Activated CD4-positive, alpha-beta memory T cell treated with anti-CD3 and anti-CD28 coated beads, Interleukin-2, amount 10 ng/mL, durations not matched to agents 7 days and 5 days (primary cell): ENCODE results near the gene MYO3B. TPM values are rescaled to one million over a fixed set of nuclear protein-coding genes. Genes with fewer than 3 reads are reported as not detected.
"Not testable (repeated sequence)": the region's sequence is repeated elsewhere in the genome, so short reads cannot be mapped to it uniquely, and the experiment has no call there.

ENCODE experiments used
- CTCF ChIA-PET: fragments of 350-600 bp; sonication (Branson Sonifier 250); formaldehyde crosslinking; loops from one replicate; lab custom pipeline; 2021; ENCODE audit warnings: antibody characterized with exemption, inconsistent platforms; lab: Charles Lee
- POLR2A ChIA-PET: fragments of 350-600 bp; sonication (Branson Sonifier 250); formaldehyde crosslinking; loops from one replicate; lab custom pipeline; 2021; ENCODE audit warnings: antibody characterized with exemption; lab: Charles Lee
- DNase-seq: peaks from one replicate; pipeline ENCODE4 v3.0.0-alpha.2; 2020
- H3K27ac Mint-ChIP-seq: one replicate; pipeline ENCODE4 v1.8.0; 2021; ENCODE audit warnings: mild to moderate bottlenecking, mixed read lengths
- H3K27me3 Mint-ChIP-seq: one replicate; pipeline ENCODE4 v1.8.0; 2021; ENCODE audit warnings: mixed read lengths
- H3K36me3 Mint-ChIP-seq: one replicate; pipeline ENCODE4 v1.8.0; 2021; ENCODE audit warnings: low read depth, mixed read lengths
- H3K4me1 Mint-ChIP-seq: one replicate; pipeline ENCODE4 v1.8.0; 2021; ENCODE audit warnings: mixed read lengths
- H3K4me3 Mint-ChIP-seq: one replicate; pipeline ENCODE4 v1.8.0; 2021; ENCODE audit warnings: mild to moderate bottlenecking, mixed read lengths
- H3K9me3 Mint-ChIP-seq: one replicate; pipeline ENCODE4 v1.8.0; 2021; ENCODE audit warnings: mixed read lengths
- total RNA-seq, 2 experiments: library from RNA; stranded (reverse); gene quantifications; one replicate each; pipeline ENCODE4 v1.2.3, GENCODE V29; 2021

Gene MYO3B
- total RNA-seq, 2 experiments from 2014 or later = 0.18 to 0.38 TPM

DNA sequence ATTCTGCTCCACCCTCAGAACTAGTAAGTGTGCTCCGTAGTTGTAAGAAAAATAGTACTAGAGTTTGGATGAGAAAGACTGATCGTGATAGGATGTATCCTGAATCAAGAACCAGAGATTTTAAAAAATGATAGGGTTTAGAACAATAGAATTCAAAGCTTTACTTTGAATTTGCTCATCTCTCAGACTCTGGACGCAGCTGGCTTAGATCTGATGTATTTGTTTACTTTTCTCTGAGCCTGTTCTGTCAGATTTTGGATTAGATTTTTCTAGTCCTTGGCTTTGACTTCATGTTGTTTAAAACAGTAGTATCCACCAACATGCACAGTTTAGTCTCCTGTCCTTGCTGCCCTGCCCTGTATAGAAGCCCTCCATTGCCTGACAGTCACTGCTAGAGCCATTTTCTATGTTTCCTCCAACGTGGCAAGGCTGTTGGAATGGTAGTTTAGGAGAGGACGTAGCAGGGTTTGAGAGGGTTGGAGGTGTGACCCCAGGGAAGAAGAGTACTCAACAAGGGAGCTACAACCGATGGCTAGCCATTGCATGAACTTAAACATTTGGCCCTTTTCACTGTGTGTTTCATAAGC lies 92.4 kb downstream of the MYO3B start:
- POLR2A ChIA-PET = no interaction called here
- H3K4me3 Mint-ChIP-seq = no peak overlapping the region
- no peaks in the 10 kb centered on the region for H3K4me1 Mint-ChIP-seq

DNA sequence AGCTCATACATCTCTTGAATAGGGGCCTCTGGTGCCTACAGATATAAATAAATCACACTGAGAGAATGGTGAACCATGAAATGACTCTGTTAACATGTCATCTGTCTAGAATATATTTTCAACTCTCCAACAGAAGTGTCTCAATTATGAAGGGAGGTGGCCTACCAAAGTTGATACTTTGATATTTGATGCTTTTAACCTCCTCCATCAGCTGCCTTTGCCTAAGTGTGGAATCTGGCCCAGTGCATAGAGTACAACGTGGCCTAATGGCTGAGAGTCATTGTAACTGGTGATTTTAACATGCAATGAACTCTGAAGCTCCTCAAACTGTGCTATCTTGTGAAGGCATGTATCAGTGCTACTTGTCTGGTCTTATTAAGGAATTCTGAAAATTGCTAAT lies 93.4 kb downstream of the MYO3B start:
- no peaks in the 10 kb centered on the region for H3K36me3 Mint-ChIP-seq
- H3K9me3 Mint-ChIP-seq = no peaks in the 10 kb centered on the region
- H3K4me3 Mint-ChIP-seq = no peak overlapping the region
- ChIA-PET CTCF (no interaction called here), POLR2A (no interaction called here)
- H3K4me1 Mint-ChIP-seq = no peaks in the 10 kb centered on the region
- no peak for DNase-seq
- H3K27me3 Mint-ChIP-seq = peaks cover 14% of the 10 kb centered on the region
- H3K27ac Mint-ChIP-seq = no peak overlapping the region

More for the DNA sequence above, 92.4 kb downstream of the MYO3B start:
- no peak for DNase-seq
- Mint-ChIP-seq H3K27ac (no peak overlapping the region), H3K9me3 (no peaks in the 10 kb centered on the region), H3K36me3 (no peaks in the 10 kb centered on the region), H3K27me3 (peaks cover 15% of the 10 kb centered on the region)
- CTCF ChIA-PET = no interaction called here

DNA sequence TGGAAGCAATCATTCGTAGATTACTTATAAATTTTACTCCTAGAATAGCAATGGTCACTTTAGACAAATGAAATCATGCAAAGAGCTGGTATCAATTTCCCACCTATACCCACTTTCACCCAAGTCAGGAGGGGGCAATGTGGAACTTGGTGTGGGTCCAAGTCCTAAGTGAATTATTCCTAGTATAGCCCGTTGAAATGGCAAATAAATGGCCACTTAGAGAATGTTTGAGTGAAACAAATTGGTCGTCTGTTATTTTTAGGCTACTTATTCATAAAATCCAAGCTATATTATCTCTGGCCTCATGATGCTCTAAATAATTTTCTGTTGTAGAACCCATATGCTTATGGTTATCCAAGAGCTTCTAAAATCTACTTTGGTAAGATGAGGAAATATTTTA lies 98.1 kb downstream of the MYO3B start:
- no peak overlapping the region for H3K4me3 Mint-ChIP-seq
- H3K27me3 Mint-ChIP-seq = peaks cover 25% of the 10 kb centered on the region
- ChIA-PET CTCF (no interaction called here), POLR2A (no interaction called here)
- H3K4me1 Mint-ChIP-seq = no peaks in the 10 kb centered on the region
- H3K27ac Mint-ChIP-seq = no peak overlapping the region
- no peaks in the 10 kb centered on the region for H3K9me3 Mint-ChIP-seq
- DNase-seq = no peak
- no peaks in the 10 kb centered on the region for H3K36me3 Mint-ChIP-seq

DNA sequence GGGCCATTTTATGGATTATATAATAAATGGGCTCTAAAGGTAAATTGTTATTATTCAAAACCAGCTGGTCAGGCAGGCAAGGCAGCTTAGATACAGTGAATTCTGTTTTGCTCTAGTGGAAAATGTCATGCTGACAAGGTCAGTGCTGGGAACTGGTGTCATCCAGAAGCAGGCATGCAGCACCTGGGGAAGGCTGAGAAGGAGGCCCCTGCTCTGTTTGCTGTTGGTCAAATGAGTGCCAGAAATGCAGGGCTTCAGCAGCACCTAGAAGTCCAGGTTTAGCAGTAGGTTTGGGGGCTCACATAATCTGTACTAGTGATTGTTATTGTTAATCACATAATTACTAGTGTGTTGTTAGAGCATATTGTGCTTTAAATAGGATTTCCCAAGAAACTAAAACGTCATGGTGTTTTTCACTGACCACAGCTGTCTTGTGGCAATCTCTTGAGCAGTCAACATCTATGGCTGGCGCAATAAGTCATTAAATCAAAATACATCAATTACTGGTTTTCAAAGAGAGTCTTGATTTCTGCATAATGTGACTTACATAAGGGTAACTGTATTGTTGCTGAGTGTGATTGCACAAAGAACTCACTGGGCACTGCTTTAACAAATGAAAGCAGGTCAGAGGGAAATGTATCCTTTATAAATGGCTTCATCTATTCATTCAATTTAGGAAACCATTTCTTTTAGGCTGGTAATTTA lies 99.1 kb downstream of the MYO3B start:
- Mint-ChIP-seq H3K27ac (no peak overlapping the region), H3K4me3 (no peak overlapping the region), H3K36me3 (no peaks in the 10 kb centered on the region), H3K27me3 (peaks cover 30% of the 10 kb centered on the region), H3K9me3 (no peaks in the 10 kb centered on the region), H3K4me1 (no peaks in the 10 kb centered on the region)
- POLR2A ChIA-PET = no interaction called here
- no peak for DNase-seq
- CTCF ChIA-PET = no interaction called here

DNA sequence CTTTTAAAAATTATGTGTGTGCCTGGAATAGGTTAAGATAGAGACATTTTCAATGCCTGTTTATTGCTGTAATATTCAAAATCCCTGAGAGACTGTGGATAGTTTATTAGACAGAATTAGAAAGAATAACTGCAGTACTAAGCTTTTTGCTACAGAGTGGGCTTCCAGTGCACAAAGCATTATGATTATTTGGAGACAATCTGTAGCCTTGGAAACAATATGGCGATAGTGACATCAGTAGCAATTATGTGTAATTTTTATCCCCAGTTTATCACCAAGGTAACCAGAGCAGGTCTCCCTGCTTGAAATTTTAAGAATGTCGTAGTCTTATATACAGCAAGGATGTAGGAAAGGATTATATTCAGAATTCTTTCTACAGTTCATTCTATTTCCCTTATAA lies 100.0 kb downstream of the MYO3B start:
- no peaks in the 10 kb centered on the region for H3K9me3 Mint-ChIP-seq
- no peaks in the 10 kb centered on the region for H3K4me1 Mint-ChIP-seq
- CTCF ChIA-PET = no interaction called here
- H3K4me3 Mint-ChIP-seq = no peak overlapping the region
- POLR2A ChIA-PET = no interaction called here
- no peak for DNase-seq
- H3K36me3 Mint-ChIP-seq = no peaks in the 10 kb centered on the region
- H3K27me3 Mint-ChIP-seq = peaks cover 30% of the 10 kb centered on the region
- H3K27ac Mint-ChIP-seq = no peak overlapping the region

DNA sequence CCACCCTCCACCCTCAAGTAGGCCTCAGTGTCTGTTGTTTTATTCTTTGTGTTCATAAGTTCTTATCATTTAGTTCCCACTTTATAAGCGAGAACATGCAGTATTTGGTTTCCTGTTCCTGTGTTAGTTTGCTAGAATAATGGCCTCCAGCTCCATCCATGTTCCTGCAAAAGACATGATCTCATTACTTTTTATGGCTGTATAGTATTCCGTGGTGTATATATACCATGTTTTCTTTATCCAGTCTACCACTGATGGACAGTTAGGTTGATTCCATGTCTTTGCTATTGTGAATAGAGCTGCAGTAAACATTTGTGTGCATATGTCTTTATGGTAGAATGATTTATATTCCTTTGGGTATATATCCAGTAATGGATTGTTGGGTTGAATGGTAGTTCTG lies 101.7 kb downstream of the MYO3B start:
- CTCF ChIA-PET, H3K4me1 Mint-ChIP-seq, DNase-seq, H3K27ac Mint-ChIP-seq, H3K4me3 Mint-ChIP-seq, H3K36me3 Mint-ChIP-seq, POLR2A ChIA-PET, H3K9me3 Mint-ChIP-seq: not testable (repeated sequence)
- peaks cover 32% of the 10 kb centered on the region for H3K27me3 Mint-ChIP-seq

DNA sequence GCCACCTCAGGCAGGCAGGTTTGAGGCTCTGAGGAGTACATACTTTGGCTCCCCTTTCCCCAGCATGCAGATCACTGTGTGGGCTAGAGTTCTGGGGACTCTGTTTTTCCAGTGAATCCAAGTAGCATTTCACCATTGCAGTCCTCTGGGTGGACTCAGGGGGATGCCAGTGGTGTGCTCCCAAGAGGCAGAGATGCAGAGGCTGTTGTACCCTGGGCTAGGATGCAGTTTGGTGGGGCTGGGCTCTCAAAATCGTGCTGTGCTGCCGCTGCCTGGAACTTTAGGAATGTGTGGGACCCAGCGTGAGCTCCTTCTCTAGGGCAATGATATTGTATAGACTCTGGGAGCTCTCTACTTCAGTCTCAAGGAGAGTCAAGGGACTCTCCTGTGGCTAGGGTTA lies 104.9 kb downstream of the MYO3B start:
- Mint-ChIP-seq H3K27ac (no peak overlapping the region), H3K27me3 (peaks cover 36% of the 10 kb centered on the region), H3K4me1 (no peaks in the 10 kb centered on the region), H3K4me3 (no peak overlapping the region), H3K36me3 (no peaks in the 10 kb centered on the region), H3K9me3 (no peaks in the 10 kb centered on the region)
- no peak for DNase-seq
- ChIA-PET POLR2A (no interaction called here), CTCF (no interaction called here)

DNA sequence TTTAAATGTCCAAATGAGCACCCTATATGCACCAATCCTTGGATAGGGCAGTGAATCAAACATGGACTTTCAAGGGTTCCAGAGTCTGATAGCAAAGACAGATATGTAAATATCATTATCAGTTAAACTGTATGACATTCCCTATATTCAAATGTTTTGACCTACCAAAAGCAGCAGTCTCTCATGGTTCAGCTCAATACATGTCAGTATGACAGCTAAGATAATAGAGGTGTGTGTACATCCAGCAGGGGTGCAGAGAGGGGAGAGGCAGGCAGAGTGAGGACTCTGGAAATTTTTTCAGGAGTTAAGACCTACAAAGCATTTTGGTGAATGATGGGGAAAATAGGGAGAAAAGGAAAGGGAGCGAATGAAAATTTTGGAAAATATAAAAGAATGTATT lies 106.3 kb downstream of the MYO3B start:
- Mint-ChIP-seq H3K27ac (no peak overlapping the region), H3K4me3 (no peak overlapping the region), H3K27me3 (peaks cover 42% of the 10 kb centered on the region), H3K36me3 (no peaks in the 10 kb centered on the region), H3K4me1 (no peaks in the 10 kb centered on the region), H3K9me3 (no peaks in the 10 kb centered on the region)
- CTCF ChIA-PET = no interaction called here
- DNase-seq = no peak
- POLR2A ChIA-PET = no interaction called here

DNA sequence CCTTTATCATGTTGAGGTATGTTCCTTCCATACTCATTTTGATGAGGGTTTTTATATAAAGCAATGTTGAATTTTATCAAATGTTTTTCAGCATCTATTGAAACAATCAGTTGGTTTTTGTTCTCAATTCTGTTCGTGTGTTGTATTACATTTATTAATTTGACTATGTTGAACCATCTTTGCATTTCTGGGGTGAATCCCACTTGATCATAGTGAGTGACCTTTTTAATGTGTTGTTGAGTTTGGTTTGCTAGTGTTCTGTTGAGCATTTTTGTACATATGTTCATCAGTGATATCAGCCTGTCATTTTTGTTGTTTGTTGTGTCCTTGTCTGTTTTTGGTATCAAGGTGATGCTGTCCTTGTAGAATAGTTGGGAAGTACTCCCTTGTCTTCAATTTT lies 110.9 kb downstream of the MYO3B start:
- no peak overlapping the region for H3K4me3 Mint-ChIP-seq
- H3K4me1 Mint-ChIP-seq = no peaks in the 10 kb centered on the region
- ChIA-PET CTCF (no interaction called here), POLR2A (no interaction called here)
- DNase-seq = no peak
- H3K9me3 Mint-ChIP-seq = peaks cover 2% of the 10 kb centered on the region
- H3K27ac Mint-ChIP-seq = no peak overlapping the region
- peaks cover 39% of the 10 kb centered on the region for H3K27me3 Mint-ChIP-seq
- no peaks in the 10 kb centered on the region for H3K36me3 Mint-ChIP-seq

DNA sequence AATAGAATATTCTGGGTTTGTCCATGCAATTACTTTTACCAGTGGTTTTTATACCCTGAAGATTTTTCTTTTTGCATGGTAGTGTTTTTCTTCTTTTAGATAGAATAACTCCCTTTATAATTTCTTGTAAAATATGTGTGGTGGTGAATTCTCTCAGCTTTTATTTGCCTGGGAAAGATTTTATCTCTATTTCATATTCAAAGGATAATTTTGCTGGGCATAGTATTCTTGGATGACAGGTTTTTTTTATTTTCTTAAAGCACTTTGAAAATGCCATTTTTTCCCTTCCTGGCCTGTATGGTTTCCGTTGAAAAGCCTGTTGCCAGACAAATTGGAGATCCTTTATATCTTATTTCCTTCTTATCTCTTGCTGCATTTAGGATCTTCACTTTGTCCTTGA lies 113.5 kb downstream of the MYO3B start:
- Mint-ChIP-seq H3K27me3 (peaks cover 38% of the 10 kb centered on the region), H3K27ac (no peak overlapping the region), H3K9me3 (peaks cover 2% of the 10 kb centered on the region), H3K36me3 (no peaks in the 10 kb centered on the region), H3K4me3 (no peak overlapping the region), H3K4me1 (no peaks in the 10 kb centered on the region)
- ChIA-PET CTCF (interaction anchor here (1.1 kb wide), 1 partner anchor 10 kb away, joined by 3 read pairs; no protein-coding TSS in a partner anchor), POLR2A (no interaction called here)
- DNase-seq = no peak

DNA sequence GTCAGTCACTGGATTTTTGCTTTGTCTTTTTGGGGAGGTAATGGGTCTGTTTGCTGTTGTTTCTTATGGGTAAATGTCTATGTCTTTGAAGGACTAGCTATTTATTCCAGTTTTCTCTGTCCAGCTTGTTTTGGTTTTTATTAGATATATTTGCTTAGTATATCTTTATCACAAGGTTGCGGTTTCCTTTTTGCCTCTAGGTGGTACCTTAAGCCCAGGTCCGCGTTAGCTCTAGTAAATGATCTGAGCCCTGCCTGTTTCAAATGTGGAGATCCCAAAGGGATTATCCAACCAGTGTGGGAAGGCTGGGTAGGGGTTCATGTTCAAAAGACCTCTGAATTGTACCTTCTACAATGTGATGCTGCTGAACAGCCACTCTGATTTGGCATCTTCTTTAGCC lies 114.5 kb downstream of the MYO3B start:
- Mint-ChIP-seq H3K27me3 (peaks cover 34% of the 10 kb centered on the region), H3K4me3 (no peak overlapping the region), H3K4me1 (no peaks in the 10 kb centered on the region), H3K36me3 (no peaks in the 10 kb centered on the region), H3K9me3 (peaks cover 2% of the 10 kb centered on the region), H3K27ac (no peak overlapping the region)
- POLR2A ChIA-PET = no interaction called here
- CTCF ChIA-PET = interaction anchor here (1.1 kb wide), 1 partner anchor 9 kb away, joined by 3 read pairs; no protein-coding TSS in a partner anchor
- DNase-seq = no peak

DNA sequence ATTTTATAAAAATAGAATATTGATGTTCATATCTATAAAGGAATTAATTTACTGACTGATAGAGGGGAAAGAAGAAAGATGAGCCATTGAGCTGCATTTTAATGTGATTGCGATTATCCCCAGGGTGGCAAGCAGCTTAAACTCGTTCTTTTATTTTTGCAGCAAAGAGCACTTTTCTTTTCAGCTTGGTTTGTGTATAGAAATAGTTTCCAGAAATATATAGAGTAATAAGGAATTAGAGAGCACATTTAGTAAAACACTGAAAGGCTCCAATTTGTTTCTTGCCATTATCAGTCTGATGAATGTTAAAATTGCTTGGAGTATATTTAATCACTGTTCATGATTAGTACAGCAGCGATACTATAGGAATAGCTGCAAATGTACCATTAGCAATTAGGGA lies 119.5 kb downstream of the MYO3B start:
- H3K36me3 Mint-ChIP-seq = no peaks in the 10 kb centered on the region
- H3K9me3 Mint-ChIP-seq = peaks cover 2% of the 10 kb centered on the region
- CTCF ChIA-PET = no interaction called here
- POLR2A ChIA-PET = no interaction called here
- peaks cover 9% of the 10 kb centered on the region for H3K27me3 Mint-ChIP-seq
- H3K4me3 Mint-ChIP-seq = no peak overlapping the region
- DNase-seq = no peak
- H3K4me1 Mint-ChIP-seq = no peaks in the 10 kb centered on the region
- H3K27ac Mint-ChIP-seq = no peak overlapping the region

DNA sequence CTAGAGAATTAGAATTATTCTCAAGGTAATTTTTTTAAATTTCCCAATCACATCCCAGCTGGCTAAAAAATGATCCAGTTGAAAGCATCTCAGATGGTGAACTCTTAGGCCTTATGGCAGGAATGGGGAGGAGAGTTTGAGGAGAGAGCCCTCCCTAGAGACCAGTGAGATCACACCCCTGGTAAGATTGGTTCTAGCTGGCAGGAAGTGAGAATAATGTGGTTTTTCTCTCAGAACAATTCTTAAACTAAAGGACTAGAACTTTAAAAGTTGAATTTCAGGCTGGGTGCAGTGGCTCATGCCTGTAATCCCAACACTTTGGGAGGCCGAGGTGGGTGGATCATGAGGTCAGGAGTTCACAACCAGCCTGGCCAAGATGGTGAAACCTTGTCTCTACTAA lies 120.2 kb downstream of the MYO3B start:
- no peak overlapping the region for H3K27ac Mint-ChIP-seq
- no peaks in the 10 kb centered on the region for H3K36me3 Mint-ChIP-seq
- DNase-seq = no peak
- POLR2A ChIA-PET = no interaction called here
- H3K4me3 Mint-ChIP-seq = no peak overlapping the region
- peaks cover 6% of the 10 kb centered on the region for H3K27me3 Mint-ChIP-seq
- H3K4me1 Mint-ChIP-seq = no peaks in the 10 kb centered on the region
- H3K9me3 Mint-ChIP-seq = no peaks in the 10 kb centered on the region
- CTCF ChIA-PET = no interaction called here

DNA sequence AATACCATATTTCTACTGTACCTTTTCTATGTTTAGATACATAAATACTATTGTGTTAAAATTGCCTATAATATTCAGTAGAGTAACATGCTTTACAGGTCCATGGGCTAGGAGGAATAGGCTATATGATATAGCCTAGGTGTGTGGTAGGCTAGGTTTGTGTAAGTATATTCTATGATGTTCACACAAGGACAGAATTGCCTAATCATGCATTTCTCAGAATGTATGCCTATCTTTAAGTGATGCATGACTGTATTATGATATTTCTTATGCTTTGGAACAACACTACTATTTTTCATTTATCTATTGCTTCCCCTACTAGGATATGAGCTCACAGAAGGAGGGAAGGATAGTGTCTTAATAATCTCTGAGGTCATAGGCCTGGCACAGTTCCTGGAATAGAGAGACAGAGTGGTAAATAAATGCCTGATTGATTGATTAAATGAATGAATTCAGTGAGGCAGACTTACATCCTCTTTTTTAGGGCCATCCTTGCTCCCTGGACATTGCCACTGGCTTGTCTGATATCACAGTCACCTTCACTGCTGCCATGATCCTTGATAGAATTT lies 121.0 kb downstream of the MYO3B start:
- no peaks in the 10 kb centered on the region for H3K4me1 Mint-ChIP-seq
- H3K27me3 Mint-ChIP-seq = peaks cover 6% of the 10 kb centered on the region
- CTCF ChIA-PET = no interaction called here
- no peaks in the 10 kb centered on the region for H3K36me3 Mint-ChIP-seq
- H3K9me3 Mint-ChIP-seq = no peaks in the 10 kb centered on the region
- no peak overlapping the region for H3K4me3 Mint-ChIP-seq
- H3K27ac Mint-ChIP-seq = no peak overlapping the region
- no peak for DNase-seq
- POLR2A ChIA-PET = no interaction called here
